Nephron progenitor cell (in vitro differentiated cells): ENCODE results near the gene STRN4.
"Not testable (repeated sequence)": the region's sequence is repeated elsewhere in the genome, so short reads cannot be mapped to it uniquely, and the experiment has no call there.

Source experiments
- DNase-seq: peaks from one replicate; pipeline ENCODE4 v3.0.0; 2021
- H3K27ac Mint-ChIP-seq: 2 replicates; pipeline ENCODE4 v1.8.0; 2021; ENCODE audit warnings: mild to moderate bottlenecking, moderate library complexity, mixed read lengths
- H3K27me3 Mint-ChIP-seq: 2 replicates; pipeline ENCODE4 v1.8.0; 2021; ENCODE audit warnings: mild to moderate bottlenecking, low read depth, mixed read lengths; ENCODE audit not compliant: poor library complexity
- H3K36me3 Mint-ChIP-seq: 2 replicates; pipeline ENCODE4 v1.8.0; 2021; ENCODE audit warnings: low read depth, mixed read lengths
- H3K4me1 Mint-ChIP-seq: 2 replicates; pipeline ENCODE4 v1.8.0; 2021; ENCODE audit warnings: mixed read lengths
- H3K4me3 Mint-ChIP-seq: 2 replicates; pipeline ENCODE4 v1.8.0; 2021; ENCODE audit warnings: mild to moderate bottlenecking, moderate library complexity, mixed read lengths
- H3K9me3 Mint-ChIP-seq: 2 replicates; pipeline ENCODE4 v1.8.0; 2021; ENCODE audit warnings: mild to moderate bottlenecking, moderate library complexity, mixed read lengths
- CTCF ChIP-seq: fragments of 200-600 bp; sonication (generic); IDR thresholded peaks from 2 replicates; pipeline ENCODE4 v1.5.0; 2021; ENCODE audit warnings: antibody characterized with exemption

STRN4 gene

GRCh38 chr19:46784262-46785053 is 38.2 kb upstream of the STRN4 start:
- Mint-ChIP-seq H3K36me3 (peaks cover 25% of the 10 kb centered on the region), H3K27me3 (peaks cover 11% of the 10 kb centered on the region), H3K4me3 (peak overlapping the region; percentile 93), H3K9me3 (no peaks in the 10 kb centered on the region), H3K4me1 (peaks cover 52% of the 10 kb centered on the region), H3K27ac (peak overlapping the region; percentile 91)
- TF ChIP-seq CTCF, result peak; percentile 21
- peak; percentile 66 for DNase-seq

GRCh38 chr19:46783670-46784069 is 37.4 kb upstream of the STRN4 start:
- no peak for TF ChIP-seq CTCF
- peak overlapping the region; percentile 93 for H3K4me3 Mint-ChIP-seq
- no peaks in the 10 kb centered on the region for H3K9me3 Mint-ChIP-seq
- H3K36me3 Mint-ChIP-seq, result peaks cover 28% of the 10 kb centered on the region
- peak overlapping the region; percentile 76 for H3K27ac Mint-ChIP-seq
- peaks cover 52% of the 10 kb centered on the region for H3K4me1 Mint-ChIP-seq
- DNase-seq, result no peak
- H3K27me3 Mint-ChIP-seq, result peaks cover 8% of the 10 kb centered on the region

GRCh38 chr19:46782355-46783019 is 36.2 kb upstream of the STRN4 start:
- H3K36me3 Mint-ChIP-seq, result peaks cover 35% of the 10 kb centered on the region
- no peak for TF ChIP-seq CTCF
- peak overlapping the region; percentile 93 for H3K4me3 Mint-ChIP-seq
- peaks cover 8% of the 10 kb centered on the region for H3K27me3 Mint-ChIP-seq
- peak overlapping the region; percentile 87 for H3K27ac Mint-ChIP-seq
- no peak for DNase-seq
- H3K4me1 Mint-ChIP-seq, result peaks cover 52% of the 10 kb centered on the region
- H3K9me3 Mint-ChIP-seq, result no peaks in the 10 kb centered on the region

GRCh38 chr19:46777956-46778645 is 31.9 kb upstream of the STRN4 start:
- Mint-ChIP-seq H3K4me1 (peaks cover 12% of the 10 kb centered on the region), H3K36me3 (peaks cover 63% of the 10 kb centered on the region)

GRCh38 chr19:46776927-46777911 is 31.0 kb upstream of the STRN4 start:
- Mint-ChIP-seq H3K36me3 (peaks cover 63% of the 10 kb centered on the region), H3K4me1 (peaks cover 3% of the 10 kb centered on the region), H3K27me3 (peaks cover 3% of the 10 kb centered on the region), H3K9me3 (no peaks in the 10 kb centered on the region), H3K27ac (no peak overlapping the region), H3K4me3 (no peak overlapping the region)
- no peak for TF ChIP-seq CTCF
- no peak for DNase-seq

More at GRCh38 chr19:46777956-46778645, 31.9 kb upstream of the STRN4 start:
- DNase-seq, H3K9me3 Mint-ChIP-seq, H3K27me3 Mint-ChIP-seq, H3K4me3 Mint-ChIP-seq: not testable (repeated sequence)
- H3K27ac Mint-ChIP-seq, result peak overlapping the region; percentile 39
